Raji (cell line): ENCODE measurements around the gene PTH.

Experiments
- POLR2A ChIP-seq: IDR thresholded peaks from 2 replicates; pipeline ENCODE4 v1.6.1; 2011; ENCODE audit warnings: low read depth, low read length, control low read depth; ENCODE audit not compliant: insufficient read depth

Gene PTH

GRCh38 chr11:13462901-13463778, 32.7 kb downstream of the PTH start, which contains the start of gene BTBD10:
TSS of gene BTBD10 (minus strand) at chr11:13463222. CDS start at chr11:13445124, 18,098 bp downstream.
- peak; percentile 97 for TF ChIP-seq POLR2A

- no peak for TF ChIP-seq POLR2A
Observed at GRCh38 chr11:13462311-13462900, 33.4 kb downstream of the PTH start.

- no peak for TF ChIP-seq POLR2A
Observed at GRCh38 chr11:13461291-13461690, 34.5 kb downstream of the PTH start.

GRCh38 chr11:13450832-13451397, 44.9 kb downstream of the PTH start:
- TF ChIP-seq POLR2A = no peak

GRCh38 chr11:13449522-13449921, 46.3 kb downstream of the PTH start:
- TF ChIP-seq POLR2A = no peak

GRCh38 chr11:13448876-13449275, 46.9 kb downstream of the PTH start:
- no peak for TF ChIP-seq POLR2A

- no peak for TF ChIP-seq POLR2A
Observed at GRCh38 chr11:13446444-13446843, 49.4 kb downstream of the PTH start.

- no peak for TF ChIP-seq POLR2A
Observed at GRCh38 chr11:13445588-13445987, 50.2 kb downstream of the PTH start.
